ENCODE data around the gene TXNRD1.
"Not testable (repeated sequence)": the region's sequence is repeated elsewhere in the genome, so short reads cannot be mapped to it uniquely, and the experiment has no call there.

DNA sequence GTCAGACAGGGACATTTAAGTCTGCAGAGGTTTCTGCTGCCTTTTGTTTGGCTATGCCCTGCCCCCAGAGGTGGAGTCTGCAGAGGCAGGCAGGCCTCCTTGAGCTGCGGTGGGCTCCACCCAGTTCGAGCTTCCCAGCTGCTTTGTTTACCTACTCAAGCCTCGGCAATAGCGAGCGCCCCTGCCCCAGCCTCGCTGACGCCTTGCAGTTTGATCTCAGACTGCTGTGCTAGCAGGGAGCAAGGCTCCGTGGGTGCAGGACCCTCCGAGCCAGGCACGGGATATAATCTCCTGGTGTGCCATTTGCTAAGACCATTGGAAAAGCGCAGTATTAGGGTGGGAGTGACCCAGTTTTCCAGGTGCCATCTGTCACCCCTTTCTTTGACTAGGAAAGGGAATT is 178.5 kb downstream of the TXNRD1 start:
- TF ChIP-seq POLR2A, CTCF (IDR thresholded peaks at IDR 0.05): not testable (repeated sequence)

Measured in ovary (tissue), 3 donors.